HG03135 (cell line): ENCODE results near the gene FBXW11.

ENCODE experiments used
- ATAC-seq: cut with Tn5 transposase; IDR thresholded peaks from one replicate; pipeline ENCODE4 v1.9.1; 2021; ENCODE audit warnings: mild to moderate bottlenecking, moderate library complexity; ENCODE audit not compliant: unreplicated experiment

FBXW11 gene

DNA sequence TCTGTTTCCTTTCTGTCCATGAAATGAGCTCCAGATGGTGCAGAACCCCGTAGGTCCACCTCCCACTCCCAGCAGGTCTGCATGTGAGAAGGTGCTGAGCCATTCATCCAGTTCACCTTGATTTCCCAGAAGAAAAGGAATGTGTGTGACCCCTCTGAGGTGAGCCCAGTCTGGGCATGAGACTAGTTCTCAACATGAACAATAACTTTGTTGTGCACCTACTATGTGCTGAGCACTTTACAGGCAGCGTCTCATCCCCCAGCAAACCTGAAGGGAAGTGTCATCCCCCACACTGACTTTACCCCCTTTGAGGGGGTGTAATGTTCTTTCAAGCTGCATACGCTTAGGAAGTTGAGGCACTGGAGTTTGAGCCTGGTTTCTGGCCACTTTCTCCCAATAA lies 159.4 kb downstream of the FBXW11 start:
- no peak for ATAC-seq

DNA sequence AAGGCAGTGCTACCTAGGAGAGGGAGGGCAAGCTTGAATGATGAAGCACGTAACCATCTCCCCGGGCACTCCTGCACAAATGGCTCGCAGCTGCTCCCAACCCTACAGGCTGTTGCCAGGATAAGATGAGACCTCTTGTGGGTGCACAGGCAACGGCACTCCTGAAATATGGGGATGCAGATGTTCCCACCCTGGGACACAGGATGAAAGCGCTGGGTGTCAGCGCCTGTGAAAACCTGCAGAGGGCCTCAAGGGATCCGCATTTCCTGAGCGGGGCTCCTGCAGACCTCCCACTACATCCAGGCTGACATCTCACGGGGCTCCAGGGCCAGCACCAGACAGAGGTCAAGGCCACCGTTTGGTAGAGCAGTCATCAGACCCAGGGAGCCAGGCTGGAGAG lies 160.1 kb downstream of the FBXW11 start:
- ATAC-seq = no peak

DNA sequence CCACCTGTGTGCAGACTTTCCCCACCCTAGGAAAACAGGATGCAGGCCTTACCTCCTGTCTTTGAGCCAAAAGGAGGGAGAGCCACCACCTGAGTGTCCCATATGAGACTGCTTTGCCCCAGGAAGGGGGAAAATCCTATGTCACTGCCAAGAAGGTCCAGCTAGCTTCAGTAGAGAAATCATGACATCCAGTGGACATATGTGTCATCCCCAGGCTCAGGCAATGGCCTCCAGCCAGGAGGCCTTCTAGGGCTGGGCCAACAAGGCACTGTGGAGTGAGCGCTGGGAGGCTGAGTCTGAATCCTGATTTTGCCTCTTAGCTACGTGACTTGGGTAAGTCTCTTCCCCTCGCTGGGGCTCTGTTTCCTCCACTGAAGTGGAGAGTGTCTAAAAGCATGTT lies 160.6 kb downstream of the FBXW11 start:
- ATAC-seq = no peak

GRCh38 chr5:171845040-171845630 lies 161.3 kb downstream of the FBXW11 start:
- ATAC-seq = no peak

DNA sequence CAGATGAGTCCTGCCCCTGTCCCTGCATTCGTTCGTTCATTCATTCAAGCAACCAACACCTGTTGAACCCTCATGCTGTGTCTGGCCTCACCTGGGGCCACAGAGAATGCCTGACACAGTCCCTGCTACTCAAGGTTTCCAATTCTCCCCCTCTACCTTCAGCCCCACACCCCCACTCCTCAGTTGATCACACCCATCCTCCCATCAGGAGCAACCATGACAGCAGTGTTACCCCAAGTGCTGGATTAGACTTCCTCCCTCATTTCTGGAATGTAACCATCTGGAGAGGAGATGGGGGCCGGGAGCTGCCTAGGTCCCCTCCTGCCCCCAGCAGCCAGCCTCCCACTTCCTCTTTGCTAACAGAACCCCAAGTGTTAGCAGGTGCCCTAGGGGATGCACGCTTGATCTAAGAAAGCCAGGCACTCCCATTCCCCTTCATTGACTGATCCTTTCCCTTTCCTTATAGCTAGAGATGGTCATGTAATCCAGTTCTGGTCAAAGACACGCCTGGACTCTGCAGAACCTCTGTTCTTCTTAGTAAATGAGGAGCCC lies 163.6 kb downstream of the FBXW11 start:
- ATAC-seq = no peak

GRCh38 chr5:171841984-171842776 lies 164.3 kb downstream of the FBXW11 start:
- ATAC-seq = no peak

DNA sequence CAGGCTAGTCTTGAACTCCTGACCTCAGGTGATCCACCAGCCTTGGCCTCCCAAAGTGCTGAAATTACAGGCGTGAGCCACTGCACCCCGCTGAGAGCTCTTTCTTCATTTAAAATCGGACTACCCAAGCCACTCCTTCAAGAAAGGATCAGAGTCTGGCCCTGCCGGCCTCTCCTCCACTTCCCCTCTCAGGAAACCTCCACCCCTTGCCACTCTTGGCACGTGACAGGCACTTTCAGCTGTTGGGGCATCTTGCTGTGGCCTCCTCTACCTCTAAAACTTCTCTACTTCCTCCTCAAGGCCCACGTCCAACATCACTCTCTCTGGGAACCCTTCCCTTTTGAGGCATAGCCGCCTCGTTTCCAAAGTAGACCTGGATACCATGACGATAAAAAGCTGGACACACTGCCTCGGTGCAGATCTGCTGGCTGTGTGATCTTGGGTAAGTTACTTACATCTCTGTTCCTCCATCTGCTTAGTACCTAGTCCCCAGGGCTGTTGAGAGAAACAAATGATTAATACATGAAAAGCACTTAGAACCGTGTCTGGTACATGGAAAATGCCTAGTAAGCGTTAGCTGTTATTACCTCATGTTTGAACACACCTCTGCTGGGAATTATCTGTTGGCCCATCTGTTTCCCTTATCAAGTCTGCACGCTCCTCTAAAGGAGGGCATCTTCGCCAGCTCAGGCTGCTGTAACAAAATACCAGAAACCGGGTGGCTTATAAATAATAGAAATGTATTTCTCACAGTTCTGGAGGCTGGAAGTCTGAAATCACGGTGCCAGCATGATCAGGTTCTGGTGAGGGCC lies 165.5 kb downstream of the FBXW11 start:
- ATAC-seq = no peak

- ATAC-seq = no peak
Measured at GRCh38 chr5:171840066-171840465, 166.4 kb downstream of the FBXW11 start.

GRCh38 chr5:171839112-171839511 lies 167.3 kb downstream of the FBXW11 start:
- ATAC-seq = no peak

DNA sequence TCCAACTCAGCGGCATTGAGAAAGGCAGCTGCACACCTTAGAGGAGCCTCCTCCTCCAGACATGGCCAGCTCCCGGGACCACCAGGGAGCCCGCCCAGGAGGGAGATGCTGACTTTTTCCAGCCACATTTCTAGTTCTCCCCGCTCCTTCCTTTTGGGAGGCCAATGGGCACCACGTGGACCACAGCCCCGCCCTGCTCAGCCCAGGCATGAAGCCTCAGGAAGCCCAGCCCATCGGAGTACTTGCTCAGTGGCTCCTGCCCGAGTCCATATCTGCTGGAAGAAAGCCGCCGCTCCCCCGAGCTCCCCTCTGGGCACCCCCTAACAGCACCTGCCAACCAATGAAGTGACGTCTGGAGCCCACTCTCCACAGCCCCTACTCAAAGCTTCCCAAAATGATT lies 168.4 kb downstream of the FBXW11 start:
- no peak for ATAC-seq

GRCh38 chr5:171837522-171837921 lies 168.9 kb downstream of the FBXW11 start:
- ATAC-seq = no peak

DNA sequence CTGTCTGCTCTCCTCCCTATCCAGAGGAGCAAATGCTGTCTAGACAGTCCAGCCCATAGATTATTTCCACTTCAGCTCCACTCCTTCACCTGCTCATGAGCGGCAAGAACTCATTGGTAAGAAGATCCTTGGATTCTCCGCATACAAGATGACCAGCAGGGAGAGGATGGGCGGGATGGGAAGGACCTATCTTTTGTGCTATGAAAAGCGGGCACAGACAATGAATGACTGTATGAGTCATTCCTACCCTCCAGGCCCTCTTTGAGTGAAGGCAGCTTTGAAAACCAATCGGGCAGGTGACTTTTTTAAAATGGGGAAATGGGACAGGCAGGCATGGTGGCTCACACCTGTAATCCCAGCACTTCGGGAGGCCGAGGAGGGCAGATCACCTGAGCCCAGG lies 171.4 kb downstream of the FBXW11 start:
- no peak for ATAC-seq

DNA sequence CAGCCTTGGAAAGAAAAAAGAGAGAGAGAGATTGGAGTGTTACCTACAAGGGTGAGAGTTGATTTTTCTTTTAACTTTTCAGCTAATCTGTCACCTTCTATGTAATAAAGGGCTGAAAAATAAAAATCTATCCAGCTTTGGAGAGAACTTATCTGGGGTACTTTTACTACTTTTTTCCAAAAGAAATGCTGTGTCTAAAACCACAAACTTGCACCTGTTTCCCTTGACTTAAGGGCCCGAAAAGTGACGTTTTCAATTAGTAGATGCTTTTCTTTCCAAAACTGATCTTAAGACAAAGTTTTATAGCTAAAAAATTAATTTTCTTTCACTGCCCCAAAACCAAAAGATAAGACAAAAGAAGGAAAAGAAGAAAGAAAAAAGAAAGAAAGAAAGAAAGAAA lies 172.0 kb downstream of the FBXW11 start:
- no peak for ATAC-seq

DNA sequence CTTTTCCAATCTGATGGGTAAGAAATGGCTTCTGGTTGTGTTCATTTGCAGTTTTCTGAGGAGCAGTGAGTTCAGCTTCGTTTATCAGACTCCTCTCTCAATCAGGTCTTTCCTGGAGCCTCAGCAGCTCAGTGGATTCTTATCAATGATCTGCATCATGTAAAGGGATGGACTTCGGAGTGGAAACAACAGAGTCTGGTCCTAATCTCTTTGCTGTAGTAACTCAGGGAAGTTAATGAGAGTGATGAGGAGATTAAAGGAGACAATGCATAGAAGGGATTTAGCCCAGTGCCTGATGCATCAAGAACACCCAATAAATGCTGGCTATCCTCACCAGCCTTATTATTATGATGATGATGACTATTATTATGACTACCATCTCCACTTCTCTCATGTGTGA lies 173.7 kb downstream of the FBXW11 start:
- ATAC-seq = no peak

DNA sequence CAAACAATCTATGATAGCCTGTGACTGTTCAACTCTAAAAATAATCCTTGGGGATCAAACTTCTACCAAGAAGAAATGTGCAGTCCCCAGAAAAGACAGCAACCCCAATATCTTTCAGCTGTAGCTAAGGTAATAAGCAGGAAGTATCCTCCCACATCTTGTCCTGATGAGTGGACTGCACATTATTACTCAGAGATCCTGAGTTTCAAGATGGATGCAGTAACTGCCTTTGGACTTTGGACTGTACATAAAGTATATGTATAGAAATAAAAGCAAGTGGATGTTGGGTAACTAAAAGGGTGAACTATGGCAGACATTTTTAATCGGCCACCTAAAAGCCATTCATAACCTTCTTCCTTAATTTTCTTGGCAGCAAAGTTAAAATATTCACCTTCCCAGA lies 175.8 kb downstream of the FBXW11 start:
- no peak for ATAC-seq

DNA sequence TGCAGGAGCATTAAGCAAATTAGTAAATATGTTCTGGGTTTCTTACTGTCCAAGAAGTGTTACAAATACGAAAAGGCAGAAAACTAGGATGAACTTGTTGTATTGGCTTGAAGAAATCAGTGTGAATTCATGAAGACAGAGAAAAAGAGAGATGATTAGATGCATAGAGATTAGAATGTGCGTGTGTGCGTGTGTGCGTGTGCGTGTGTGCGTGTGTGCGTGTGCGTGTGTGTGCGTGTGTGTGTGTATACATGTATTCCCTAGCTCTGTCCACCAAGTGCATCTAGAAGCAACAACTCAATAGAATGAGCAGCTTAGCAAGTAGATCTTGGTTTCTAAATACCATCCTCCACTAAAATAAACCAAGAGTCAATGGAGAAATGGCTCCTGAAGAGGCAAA lies 179.3 kb downstream of the FBXW11 start:
- no peak for ATAC-seq

GRCh38 chr5:171826132-171826531 lies 180.3 kb downstream of the FBXW11 start:
- no peak for ATAC-seq

- no peak for ATAC-seq
Measured at GRCh38 chr5:171825051-171825450, 181.4 kb downstream of the FBXW11 start.

- no peak for ATAC-seq
Measured at GRCh38 chr5:171823269-171823668, 183.2 kb downstream of the FBXW11 start.

GRCh38 chr5:171821286-171821685 lies 185.2 kb downstream of the FBXW11 start:
- no peak for ATAC-seq

- no peak for ATAC-seq
Measured at GRCh38 chr5:171820561-171820960, 185.9 kb downstream of the FBXW11 start.

DNA sequence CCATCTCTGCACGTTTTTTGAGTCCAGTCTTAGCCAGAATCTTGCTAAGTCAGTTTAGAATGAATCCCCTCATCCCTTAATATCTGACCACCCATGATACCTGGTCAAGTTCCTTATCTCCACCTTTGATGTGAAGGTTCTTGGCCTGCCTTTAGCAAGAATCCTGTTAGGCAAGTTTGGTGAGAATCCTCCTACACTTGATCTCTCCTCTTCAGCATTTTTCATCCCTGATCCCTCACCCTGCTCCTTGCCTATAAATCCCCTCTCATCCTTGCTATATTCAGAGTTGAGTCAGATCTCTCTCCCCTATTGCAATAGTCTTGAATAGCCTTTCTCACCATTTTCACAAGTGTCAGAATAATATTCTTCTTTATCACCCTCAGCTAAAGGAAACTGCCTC lies 189.8 kb downstream of the FBXW11 start:
- ATAC-seq = no peak
